HFFc6 (cell line): ENCODE results near the gene DGCR6L. TPM values are rescaled to one million over a fixed set of nuclear protein-coding genes. Genes with fewer than 3 reads are reported as not detected.
A peak's percentile ranks its signal among the peaks of the same experiment; 100 is the strongest.
"Not testable (repeated sequence)": the region's sequence is repeated elsewhere in the genome, so short reads cannot be mapped to it uniquely, and the experiment has no call there.

Experiments used
- DNase-seq: peaks from one replicate; pipeline ENCODE4 v3.0.0-alpha.2; 2018
- H3K27ac Mint-ChIP-seq: 2 replicates; pipeline ENCODE4 v1.8.0; 2020; ENCODE audit warnings: mild to moderate bottlenecking, mixed read lengths
- H3K27me3 Mint-ChIP-seq: 2 replicates; pipeline ENCODE4 v1.8.0; 2021; ENCODE audit warnings: mild to moderate bottlenecking, moderate library complexity, mixed read lengths; ENCODE audit not compliant: insufficient read depth
- H3K36me3 Mint-ChIP-seq: 2 replicates; pipeline ENCODE4 v1.8.0; 2021; ENCODE audit warnings: low read depth, mixed read lengths
- H3K4me1 Mint-ChIP-seq: 2 replicates; pipeline ENCODE4 v1.8.0; 2020; ENCODE audit warnings: low read depth, mixed read lengths
- H3K4me3 Mint-ChIP-seq: 2 replicates; pipeline ENCODE4 v1.8.0; 2020; ENCODE audit warnings: mild to moderate bottlenecking, moderate library complexity, mixed read lengths
- H3K9me3 Mint-ChIP-seq: 2 replicates; pipeline ENCODE4 v1.8.0; 2020; ENCODE audit warnings: mild to moderate bottlenecking, mixed read lengths
- CTCF ChIP-seq: fragments of 200-600 bp; sonication (generic); IDR thresholded peaks from 2 replicates; pipeline ENCODE4 v1.5.0; 2021; ENCODE audit warnings: antibody characterized with exemption, mild to moderate bottlenecking
- total RNA-seq, 6 experiments: library from RNA; stranded (reverse); fragmentation: NEBNext Ultra II Directional; extraction: Animal tissue kit (Norgen Biotek cat#: 25700); gene quantifications; 2 replicates in 1 of 6; 3 replicates in 5 of 6; pipeline ENCODE4 v1.2.3, GENCODE V29; 2021

Gene DGCR6L
- total RNA-seq, 6 experiments from 2014 or later = 46.3 to 52.4 (median 48.4) TPM

GRCh38 chr22:20312396-20313191 is 7.3 kb downstream of the DGCR6L start:
- Mint-ChIP-seq H3K4me1 (peaks cover 17% of the 10 kb centered on the region), H3K27me3 (peaks cover 6% of the 10 kb centered on the region; the same call in 1 of the 2 replicates), H3K4me3 (no peak overlapping the region), H3K27ac (no peak overlapping the region), H3K36me3 (no peaks in the 10 kb centered on the region), H3K9me3 (no peaks in the 10 kb centered on the region)
- no peak for DNase-seq
- no peak for TF ChIP-seq CTCF

GRCh38 chr22:20311249-20312062 is 8.4 kb downstream of the DGCR6L start:
- H3K4me3 Mint-ChIP-seq, DNase-seq, H3K36me3 Mint-ChIP-seq, H3K27me3 Mint-ChIP-seq, H3K9me3 Mint-ChIP-seq, H3K27ac Mint-ChIP-seq: not testable (repeated sequence)
- H3K4me1 Mint-ChIP-seq = peaks cover 12% of the 10 kb centered on the region

GRCh38 chr22:20310773-20311172 is 9.1 kb downstream of the DGCR6L start:
- H3K4me3 Mint-ChIP-seq, DNase-seq, H3K27me3 Mint-ChIP-seq, H3K9me3 Mint-ChIP-seq, H3K36me3 Mint-ChIP-seq: not testable (repeated sequence)
- Mint-ChIP-seq H3K4me1 (peaks cover 12% of the 10 kb centered on the region), H3K27ac (peak overlapping the region; percentile 75)

- not testable (repeated sequence) for H3K9me3 Mint-ChIP-seq, H3K36me3 Mint-ChIP-seq, DNase-seq, H3K4me3 Mint-ChIP-seq, H3K27me3 Mint-ChIP-seq
- Mint-ChIP-seq H3K4me1 (peaks cover 12% of the 10 kb centered on the region), H3K27ac (peak overlapping the region; percentile 68)
These were observed 9.7 kb downstream of the DGCR6L start for GRCh38 chr22:20310180-20310579.

- not testable (repeated sequence) for H3K4me3 Mint-ChIP-seq, H3K27ac Mint-ChIP-seq, H3K36me3 Mint-ChIP-seq, H3K9me3 Mint-ChIP-seq, H3K27me3 Mint-ChIP-seq, DNase-seq
- H3K4me1 Mint-ChIP-seq = peaks cover 12% of the 10 kb centered on the region
These were observed 10.8 kb downstream of the DGCR6L start for GRCh38 chr22:20308806-20309650.

- DNase-seq, H3K27ac Mint-ChIP-seq, H3K36me3 Mint-ChIP-seq, H3K4me3 Mint-ChIP-seq, H3K9me3 Mint-ChIP-seq: not testable (repeated sequence)
- Mint-ChIP-seq H3K4me1 (peaks cover 12% of the 10 kb centered on the region), H3K27me3 (peaks cover 15% of the 10 kb centered on the region)
These were observed 12.1 kb downstream of the DGCR6L start for GRCh38 chr22:20307448-20308447.

- H3K4me3 Mint-ChIP-seq, H3K36me3 Mint-ChIP-seq, DNase-seq, H3K9me3 Mint-ChIP-seq, H3K27ac Mint-ChIP-seq: not testable (repeated sequence)
- Mint-ChIP-seq H3K27me3 (peaks cover 20% of the 10 kb centered on the region), H3K4me1 (peaks cover 12% of the 10 kb centered on the region)
These were observed 13.0 kb downstream of the DGCR6L start for GRCh38 chr22:20306646-20307447.
